Measurements from ENCODE around the gene NTNG1.

Gene NTNG1

GRCh38 chr1:107499139-107499744 is 358.4 kb downstream of the NTNG1 start:
- no peak overlapping the region for H3K4me3 ChIP-seq (ENCODE audit: insufficient read depth, low read depth, low read length)
- no peak overlapping the region for H3K27ac ChIP-seq (ENCODE audit: insufficient read depth, low read depth, low read length, poor library complexity, severe bottlenecking)
- H3K36me3 ChIP-seq (ENCODE audit: control insufficient read depth, insufficient read depth, low read length) = no peaks in the 10 kb centered on the region
- 94% methylated on average over 4 of the region's 4 CpGs for WGBS, 2 experiments
- H3K9me3 ChIP-seq (ENCODE audit: control insufficient read depth, low read length) = no peaks in the 10 kb centered on the region
- no peaks in the 10 kb centered on the region for H3K27me3 ChIP-seq (ENCODE audit: control insufficient read depth, insufficient read depth, low read length, poor library complexity, severe bottlenecking)
- H3K4me1 ChIP-seq (ENCODE audit: control insufficient read depth, insufficient read depth, low read length) = no peaks in the 10 kb centered on the region

GRCh38 chr1:107501081-107501605 is 360.3 kb downstream of the NTNG1 start:
- Histone ChIP-seq H3K27me3 (ENCODE audit: control insufficient read depth, insufficient read depth, low read length, poor library complexity, severe bottlenecking) (no peaks in the 10 kb centered on the region), H3K36me3 (ENCODE audit: control insufficient read depth, insufficient read depth, low read length) (no peaks in the 10 kb centered on the region), H3K27ac (ENCODE audit: insufficient read depth, low read depth, low read length, poor library complexity, severe bottlenecking) (no peak overlapping the region), H3K4me3 (ENCODE audit: insufficient read depth, low read depth, low read length) (no peak overlapping the region), H3K4me1 (ENCODE audit: control insufficient read depth, insufficient read depth, low read length) (no peaks in the 10 kb centered on the region), H3K9me3 (ENCODE audit: control insufficient read depth, low read length) (no peaks in the 10 kb centered on the region)
- 89 to 91% methylated on average over 6 of the region's 6 CpGs for WGBS, 2 experiments

- no peaks in the 10 kb centered on the region for H3K27me3 ChIP-seq (ENCODE audit: control insufficient read depth, insufficient read depth, low read length, poor library complexity, severe bottlenecking)
- peaks cover 3% of the 10 kb centered on the region for H3K9me3 ChIP-seq (ENCODE audit: control insufficient read depth, low read length)
- WGBS, 2 experiments = 88 to 92% methylated on average over 4 of the region's 4 CpGs
- no peaks in the 10 kb centered on the region for H3K4me1 ChIP-seq (ENCODE audit: control insufficient read depth, insufficient read depth, low read length)
- H3K36me3 ChIP-seq (ENCODE audit: control insufficient read depth, insufficient read depth, low read length) = peaks cover 4% of the 10 kb centered on the region
- no peak overlapping the region for H3K27ac ChIP-seq (ENCODE audit: insufficient read depth, low read depth, low read length, poor library complexity, severe bottlenecking)
- no peak overlapping the region for H3K4me3 ChIP-seq (ENCODE audit: insufficient read depth, low read depth, low read length)
Observed at GRCh38 chr1:107510347-107510746, 369.5 kb downstream of the NTNG1 start.

GRCh38 chr1:107512836-107513235 is 372.0 kb downstream of the NTNG1 start:
- 98 to 100% methylated on average over 2 of the region's 2 CpGs for WGBS, 2 experiments
- H3K4me3 ChIP-seq (ENCODE audit: insufficient read depth, low read depth, low read length) = no peak overlapping the region
- H3K27me3 ChIP-seq (ENCODE audit: control insufficient read depth, insufficient read depth, low read length, poor library complexity, severe bottlenecking) = no peaks in the 10 kb centered on the region

GRCh38 chr1:107514841-107515240 is 374.0 kb downstream of the NTNG1 start:
- H3K4me1 ChIP-seq (ENCODE audit: control insufficient read depth, insufficient read depth, low read length) = no peaks in the 10 kb centered on the region
- peaks cover 3% of the 10 kb centered on the region for H3K9me3 ChIP-seq (ENCODE audit: control insufficient read depth, low read length)
- peaks cover 4% of the 10 kb centered on the region for H3K36me3 ChIP-seq (ENCODE audit: control insufficient read depth, insufficient read depth, low read length)
- H3K27ac ChIP-seq (ENCODE audit: insufficient read depth, low read depth, low read length, poor library complexity, severe bottlenecking) = no peak overlapping the region
- 79 to 94% methylated on average over 1 to 2 of the region's 3 CpGs for WGBS, 2 experiments
- H3K27me3 ChIP-seq (ENCODE audit: control insufficient read depth, insufficient read depth, low read length, poor library complexity, severe bottlenecking) = no peaks in the 10 kb centered on the region
- H3K4me3 ChIP-seq (ENCODE audit: insufficient read depth, low read depth, low read length) = no peak overlapping the region

More at GRCh38 chr1:107512836-107513235, 372.0 kb downstream of the NTNG1 start:
- H3K27ac ChIP-seq (ENCODE audit: insufficient read depth, low read depth, low read length, poor library complexity, severe bottlenecking) = no peak overlapping the region
- H3K36me3 ChIP-seq (ENCODE audit: control insufficient read depth, insufficient read depth, low read length) = peaks cover 4% of the 10 kb centered on the region
- no peaks in the 10 kb centered on the region for H3K4me1 ChIP-seq (ENCODE audit: control insufficient read depth, insufficient read depth, low read length)
- H3K9me3 ChIP-seq (ENCODE audit: control insufficient read depth, low read length) = peaks cover 3% of the 10 kb centered on the region

GRCh38 chr1:107515702-107516101 is 374.9 kb downstream of the NTNG1 start:
- no peak overlapping the region for H3K27ac ChIP-seq (ENCODE audit: insufficient read depth, low read depth, low read length, poor library complexity, severe bottlenecking)
- no peak overlapping the region for H3K4me3 ChIP-seq (ENCODE audit: insufficient read depth, low read depth, low read length)
- H3K36me3 ChIP-seq (ENCODE audit: control insufficient read depth, insufficient read depth, low read length) = peaks cover 3% of the 10 kb centered on the region
- peaks cover 2% of the 10 kb centered on the region for H3K9me3 ChIP-seq (ENCODE audit: control insufficient read depth, low read length)
- WGBS, 2 experiments = 96 to 98% methylated on average over 2 to 3 of the region's 3 CpGs
- no peaks in the 10 kb centered on the region for H3K27me3 ChIP-seq (ENCODE audit: control insufficient read depth, insufficient read depth, low read length, poor library complexity, severe bottlenecking)
- H3K4me1 ChIP-seq (ENCODE audit: control insufficient read depth, insufficient read depth, low read length) = no peaks in the 10 kb centered on the region

- no peak overlapping the region for H3K27ac ChIP-seq (ENCODE audit: insufficient read depth, low read depth, low read length, poor library complexity, severe bottlenecking)
- H3K4me1 ChIP-seq (ENCODE audit: control insufficient read depth, insufficient read depth, low read length) = peaks cover 7% of the 10 kb centered on the region
- H3K36me3 ChIP-seq (ENCODE audit: control insufficient read depth, insufficient read depth, low read length) = no peaks in the 10 kb centered on the region
- H3K9me3 ChIP-seq (ENCODE audit: control insufficient read depth, low read length) = no peaks in the 10 kb centered on the region
- H3K27me3 ChIP-seq (ENCODE audit: control insufficient read depth, insufficient read depth, low read length, poor library complexity, severe bottlenecking) = no peaks in the 10 kb centered on the region
- no peak overlapping the region for H3K4me3 ChIP-seq (ENCODE audit: insufficient read depth, low read depth, low read length)
- WGBS, 2 experiments = 66% methylated on average over 4 of the region's 4 CpGs
Observed at GRCh38 chr1:107523061-107523460, 382.2 kb downstream of the NTNG1 start.

- no peaks in the 10 kb centered on the region for H3K36me3 ChIP-seq (ENCODE audit: control insufficient read depth, insufficient read depth, low read length)
- no peaks in the 10 kb centered on the region for H3K9me3 ChIP-seq (ENCODE audit: control insufficient read depth, low read length)
- peaks cover 7% of the 10 kb centered on the region for H3K4me1 ChIP-seq (ENCODE audit: control insufficient read depth, insufficient read depth, low read length)
- H3K4me3 ChIP-seq (ENCODE audit: insufficient read depth, low read depth, low read length) = no peak overlapping the region
- H3K27me3 ChIP-seq (ENCODE audit: control insufficient read depth, insufficient read depth, low read length, poor library complexity, severe bottlenecking) = no peaks in the 10 kb centered on the region
- 30 to 52% methylated on average over 3 to 4 of the region's 4 CpGs for WGBS, 2 experiments
- no peak overlapping the region for H3K27ac ChIP-seq (ENCODE audit: insufficient read depth, low read depth, low read length, poor library complexity, severe bottlenecking)
Observed at GRCh38 chr1:107523736-107524135, 382.9 kb downstream of the NTNG1 start.

- Histone ChIP-seq H3K4me1 (ENCODE audit: control insufficient read depth, insufficient read depth, low read length) (peaks cover 7% of the 10 kb centered on the region), H3K27me3 (ENCODE audit: control insufficient read depth, insufficient read depth, low read length, poor library complexity, severe bottlenecking) (no peaks in the 10 kb centered on the region), H3K27ac (ENCODE audit: insufficient read depth, low read depth, low read length, poor library complexity, severe bottlenecking) (no peak overlapping the region), H3K9me3 (ENCODE audit: control insufficient read depth, low read length) (no peaks in the 10 kb centered on the region), H3K4me3 (ENCODE audit: insufficient read depth, low read depth, low read length) (no peak overlapping the region), H3K36me3 (ENCODE audit: control insufficient read depth, insufficient read depth, low read length) (no peaks in the 10 kb centered on the region)
- WGBS, 2 experiments = 93 to 100% methylated on average over 2 of the region's 2 CpGs
Observed at GRCh38 chr1:107524301-107524700, 383.5 kb downstream of the NTNG1 start.

GRCh38 chr1:107525145-107525544 is 384.3 kb downstream of the NTNG1 start:
- no peaks in the 10 kb centered on the region for H3K9me3 ChIP-seq (ENCODE audit: control insufficient read depth, low read length)
- H3K4me1 ChIP-seq (ENCODE audit: control insufficient read depth, insufficient read depth, low read length) = peaks cover 7% of the 10 kb centered on the region
- H3K27ac ChIP-seq (ENCODE audit: insufficient read depth, low read depth, low read length, poor library complexity, severe bottlenecking) = no peak overlapping the region
- no peaks in the 10 kb centered on the region for H3K27me3 ChIP-seq (ENCODE audit: control insufficient read depth, insufficient read depth, low read length, poor library complexity, severe bottlenecking)
- no peak overlapping the region for H3K4me3 ChIP-seq (ENCODE audit: insufficient read depth, low read depth, low read length)
- 83 to 91% methylated on average over 1 of the region's 1 CpG for WGBS, 2 experiments
- no peaks in the 10 kb centered on the region for H3K36me3 ChIP-seq (ENCODE audit: control insufficient read depth, insufficient read depth, low read length)

Measured in ectodermal cell (in vitro differentiated cells).